ENCODE results near the gene GNG7. TPM values are rescaled to one million over a fixed set of nuclear protein-coding genes. Genes with fewer than 3 reads are reported as not detected.
"Not testable (repeated sequence)": the region's sequence is repeated elsewhere in the genome, so short reads cannot be mapped to it uniquely, and the experiment has no call there.

GNG7 gene
- total RNA-seq, 1 experiment from 2014 or later = 3.2 TPM

DNA sequence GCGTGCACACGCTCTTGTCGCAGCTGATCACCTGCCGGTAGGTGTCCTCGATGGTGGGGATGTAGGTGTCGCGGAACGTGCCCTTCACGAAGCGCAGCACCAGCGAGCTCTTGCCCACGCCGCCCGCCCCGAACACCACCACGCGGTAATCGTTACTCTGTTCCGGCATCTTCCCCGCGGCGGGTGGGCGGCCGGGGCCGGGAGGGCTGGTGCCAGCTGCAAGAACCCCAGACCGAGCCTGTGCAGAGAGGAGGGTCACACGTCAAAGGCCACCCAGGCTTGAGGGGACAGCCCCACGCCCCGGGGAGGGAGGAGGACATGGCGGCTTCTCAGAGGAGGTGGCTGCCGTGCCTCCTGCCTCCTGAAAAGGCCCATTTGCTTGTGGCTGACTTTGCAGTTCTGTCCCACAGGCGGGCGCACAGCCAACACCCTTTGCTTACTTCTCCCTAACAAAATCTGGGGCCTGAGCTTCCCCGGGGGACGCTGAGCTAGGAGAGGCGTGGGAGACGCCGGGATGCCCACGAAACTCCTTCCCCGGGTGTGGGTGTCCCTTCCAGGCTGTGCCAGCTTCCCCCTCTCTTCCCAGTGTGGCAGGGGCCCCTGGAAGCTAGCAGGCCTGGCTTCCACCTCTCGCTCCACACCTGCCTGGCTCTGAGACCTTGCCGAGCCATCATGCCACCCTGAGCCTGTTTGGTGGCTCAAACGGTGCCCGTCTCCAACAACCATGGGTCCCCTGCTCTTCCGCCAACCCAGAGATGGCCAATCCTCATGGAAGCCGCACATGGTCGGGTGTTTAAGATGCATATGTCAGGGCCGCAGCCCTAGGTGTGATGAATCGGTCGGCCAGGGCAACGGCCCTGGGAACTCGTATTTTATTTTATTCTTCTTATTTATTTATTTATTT lies 15.4 kb upstream of the GNG7 start:
- no peak for DNase-seq (ENCODE audit: low read depth, low spot score)
- in situ Hi-C loops (cut with HindIII; ENCODE audit: low pct_unique_long_range_greater_than_20kb, low sequenced_read_pairs) = no loop called here

DNA sequence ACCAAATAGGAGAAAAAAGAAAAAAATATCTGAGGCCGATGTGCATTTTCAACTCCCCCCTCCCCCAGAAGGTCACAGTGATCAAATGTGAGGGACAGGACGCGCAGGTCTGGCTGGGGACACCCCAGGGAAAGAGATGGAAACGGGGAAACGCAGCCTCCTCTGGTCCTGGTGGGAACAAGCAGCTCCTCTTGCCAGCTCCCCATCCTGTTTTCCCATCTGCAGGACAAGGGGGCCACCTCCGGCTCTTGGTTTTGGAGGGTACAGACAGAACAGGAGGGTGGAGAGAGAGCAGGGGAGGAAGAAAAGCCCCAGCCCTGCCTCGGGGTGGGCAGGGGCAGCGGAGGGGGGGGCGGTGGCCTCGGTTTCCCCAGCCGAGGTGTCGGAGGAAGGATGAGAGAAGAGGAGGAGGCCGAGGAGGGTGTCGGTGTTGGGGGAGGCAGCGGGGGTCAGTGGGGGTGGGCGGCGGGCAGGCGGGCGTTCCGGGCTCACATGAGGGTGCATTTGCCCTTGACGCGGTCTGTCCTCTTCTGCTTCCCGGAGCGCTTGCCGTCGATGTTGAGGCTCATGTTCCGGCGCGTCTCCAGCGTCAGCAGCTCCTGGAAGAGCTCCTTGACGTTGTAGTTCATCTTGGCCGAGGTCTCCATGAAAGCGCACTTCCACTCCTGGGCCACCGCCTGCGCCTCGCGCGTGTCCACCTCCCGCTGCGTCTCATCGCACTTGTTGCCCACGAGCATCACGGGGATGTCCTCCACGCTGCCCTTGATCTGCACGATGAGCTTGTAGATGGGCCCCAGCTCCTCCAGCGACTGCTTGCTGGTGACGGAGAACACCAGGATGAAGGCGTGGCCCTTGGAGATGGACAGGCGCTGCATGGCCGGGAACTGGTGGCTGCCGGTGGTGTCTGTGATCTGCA lies 14.5 kb upstream of the GNG7 start:
- in situ Hi-C loops (cut with HindIII; ENCODE audit: low pct_unique_long_range_greater_than_20kb, low sequenced_read_pairs) = no loop called here

DNA sequence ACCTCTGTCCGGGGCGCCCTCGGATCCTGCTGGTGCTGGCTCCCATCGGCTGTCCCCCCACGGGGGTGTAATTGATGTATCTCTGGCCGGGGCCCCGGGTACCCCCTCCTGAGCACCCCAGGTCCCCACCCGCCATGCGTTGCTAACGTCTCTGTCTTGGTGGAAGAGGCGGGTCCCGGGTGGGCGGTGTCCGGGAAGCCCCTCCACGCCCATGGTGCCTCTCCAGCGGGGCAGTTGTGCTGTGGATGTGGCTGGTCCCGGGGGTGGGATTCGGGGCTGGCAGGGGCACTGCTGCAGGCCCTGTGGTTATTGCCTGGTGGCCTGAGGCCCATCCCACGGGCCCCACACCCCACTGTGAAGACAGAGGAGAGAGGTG lies 13.8 kb upstream of the GNG7 start:
- no peak for DNase-seq (ENCODE audit: low read depth, low spot score)
- in situ Hi-C loops (cut with HindIII; ENCODE audit: low pct_unique_long_range_greater_than_20kb, low sequenced_read_pairs) = no loop called here

More for the DNA sequence above, 14.5 kb upstream of the GNG7 start:
- DNase-seq (ENCODE audit: low read depth, low spot score) = no peak

DNA sequence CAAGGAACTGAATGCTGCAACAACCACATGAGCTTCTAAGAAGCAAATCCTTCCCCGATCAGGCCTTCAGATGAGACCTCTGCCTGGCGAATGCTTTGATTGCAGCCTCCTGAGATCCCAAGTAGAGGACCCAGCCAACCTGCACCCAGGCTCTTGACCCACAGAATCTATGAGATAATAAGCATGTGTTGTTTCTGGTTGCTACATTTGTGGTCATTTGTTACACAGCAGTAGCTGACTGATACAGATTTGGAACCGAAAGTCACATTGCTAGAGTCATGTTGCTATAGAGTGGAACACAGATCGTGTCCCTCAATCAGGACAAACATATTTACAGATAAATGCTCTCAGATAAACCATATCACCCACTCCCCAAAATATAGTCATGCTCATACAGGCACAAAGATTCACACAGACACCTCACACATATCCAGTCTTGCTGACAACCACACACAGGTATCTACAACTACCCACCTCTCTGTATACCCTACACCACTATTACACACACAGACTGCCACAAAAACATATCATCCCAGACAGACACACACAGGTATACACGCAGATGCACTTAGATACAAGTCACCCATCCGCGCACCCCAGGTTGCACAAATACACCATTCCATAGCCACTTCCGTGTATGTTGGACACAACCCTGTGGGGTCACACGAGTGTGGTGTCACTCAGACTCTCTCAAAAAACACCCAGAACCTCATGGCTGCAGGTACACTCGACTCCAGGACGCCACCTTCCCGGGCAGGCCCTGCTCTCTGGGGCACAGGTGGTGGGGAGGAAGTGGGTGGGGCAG lies 13.2 kb upstream of the GNG7 start:
- in situ Hi-C loops (cut with HindIII; ENCODE audit: low pct_unique_long_range_greater_than_20kb, low sequenced_read_pairs) = no loop called here
- DNase-seq (ENCODE audit: low read depth, low spot score) = no peak

DNA sequence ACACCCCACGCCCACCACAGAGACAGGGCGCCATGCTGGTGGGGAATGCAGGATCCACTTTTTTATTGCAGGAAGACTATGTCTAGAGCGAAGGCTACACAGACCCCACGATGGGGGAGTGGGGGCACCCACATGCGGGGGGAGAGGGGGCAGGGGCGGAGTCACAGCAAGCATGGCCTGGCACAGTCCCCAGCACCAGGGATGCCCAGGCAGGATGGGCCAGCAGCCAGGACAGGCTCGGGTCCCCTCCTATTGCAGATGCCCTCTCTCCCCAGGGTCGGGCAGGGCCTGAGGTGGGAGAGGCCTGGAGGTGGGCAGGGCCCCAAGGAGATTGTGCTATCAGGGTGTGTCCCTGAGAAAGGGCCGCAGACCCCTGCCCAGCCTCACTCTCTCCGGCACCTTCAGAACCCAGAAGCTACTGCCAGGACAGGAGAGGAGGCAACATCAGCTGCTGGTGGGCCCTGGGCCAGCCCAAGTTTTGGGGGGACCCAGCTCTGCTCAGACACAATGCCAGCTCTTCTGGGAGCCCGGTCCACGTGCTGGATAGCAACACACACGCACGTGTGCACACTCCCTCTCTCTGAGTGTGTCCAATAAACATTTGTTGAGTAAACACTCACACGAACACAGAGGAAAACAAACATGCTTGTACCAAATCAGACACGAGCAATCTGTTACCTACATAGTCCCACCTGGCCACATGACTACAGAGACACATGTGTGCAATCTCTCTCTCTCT lies 12.2 kb upstream of the GNG7 start:
- in situ Hi-C loops (cut with HindIII; ENCODE audit: low pct_unique_long_range_greater_than_20kb, low sequenced_read_pairs) = no loop called here
- DNase-seq (ENCODE audit: low read depth, low spot score) = no peak

DNA sequence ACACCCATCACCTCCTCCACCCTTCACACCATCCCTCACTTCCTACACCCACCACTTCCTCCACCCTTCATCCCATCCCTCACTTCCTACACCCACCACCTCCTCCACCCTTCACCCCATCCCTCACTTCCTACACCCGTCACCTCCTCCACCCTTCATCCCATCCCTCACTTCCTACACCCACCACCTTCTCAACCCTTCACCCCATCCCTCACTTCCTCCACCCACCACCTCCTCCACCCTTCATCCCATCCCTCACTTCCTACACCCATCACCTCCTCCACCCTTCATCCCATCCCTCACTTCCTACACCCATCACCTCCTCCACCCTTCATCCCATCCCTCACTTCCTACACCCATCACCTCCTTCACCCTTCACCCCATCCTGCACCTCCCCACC lies 11.6 kb upstream of the GNG7 start:
- DNase-seq (ENCODE audit: low read depth, low spot score); in situ Hi-C loops (cut with HindIII; ENCODE audit: low pct_unique_long_range_greater_than_20kb, low sequenced_read_pairs): not testable (repeated sequence)

DNA sequence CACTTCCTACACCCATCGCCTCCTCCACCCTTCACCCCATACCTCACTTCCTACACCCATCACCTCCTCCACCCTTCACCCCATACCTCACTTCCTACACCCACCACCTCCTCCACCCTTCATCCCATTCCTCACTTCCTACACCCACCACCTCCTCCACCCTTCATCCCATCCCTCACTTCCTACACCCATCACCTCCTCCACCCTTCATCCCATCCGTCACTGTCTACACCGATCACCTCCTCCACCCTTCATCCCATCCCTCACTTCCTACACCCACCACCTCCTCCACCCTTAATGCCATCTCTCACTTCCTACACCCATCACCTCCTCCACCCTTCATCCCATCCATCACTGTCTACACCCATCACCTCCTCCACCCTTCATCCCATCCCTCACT lies 10.7 kb upstream of the GNG7 start:
- in situ Hi-C loops (cut with HindIII; ENCODE audit: low pct_unique_long_range_greater_than_20kb, low sequenced_read_pairs); DNase-seq (ENCODE audit: low read depth, low spot score): not testable (repeated sequence)

DNA sequence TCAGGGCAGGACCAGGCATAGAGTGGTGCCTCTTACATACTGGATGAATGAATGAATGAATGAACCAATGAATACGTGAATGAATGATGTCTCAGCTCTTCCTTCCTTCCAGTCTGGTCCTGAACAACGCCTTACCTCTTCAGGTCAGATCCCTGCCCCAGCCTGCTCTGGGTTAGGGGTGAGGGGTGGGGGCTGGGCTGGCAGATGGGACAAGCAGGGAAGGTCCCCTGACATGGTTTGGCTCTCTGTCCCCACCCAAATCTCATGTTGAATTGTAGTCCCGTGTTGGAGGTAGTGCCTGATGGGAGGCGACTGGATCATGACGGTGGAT lies 9.3 kb upstream of the GNG7 start:
- DNase-seq (ENCODE audit: low read depth, low spot score) = no peak
- in situ Hi-C loops (cut with HindIII; ENCODE audit: low pct_unique_long_range_greater_than_20kb, low sequenced_read_pairs) = no loop called here

DNA sequence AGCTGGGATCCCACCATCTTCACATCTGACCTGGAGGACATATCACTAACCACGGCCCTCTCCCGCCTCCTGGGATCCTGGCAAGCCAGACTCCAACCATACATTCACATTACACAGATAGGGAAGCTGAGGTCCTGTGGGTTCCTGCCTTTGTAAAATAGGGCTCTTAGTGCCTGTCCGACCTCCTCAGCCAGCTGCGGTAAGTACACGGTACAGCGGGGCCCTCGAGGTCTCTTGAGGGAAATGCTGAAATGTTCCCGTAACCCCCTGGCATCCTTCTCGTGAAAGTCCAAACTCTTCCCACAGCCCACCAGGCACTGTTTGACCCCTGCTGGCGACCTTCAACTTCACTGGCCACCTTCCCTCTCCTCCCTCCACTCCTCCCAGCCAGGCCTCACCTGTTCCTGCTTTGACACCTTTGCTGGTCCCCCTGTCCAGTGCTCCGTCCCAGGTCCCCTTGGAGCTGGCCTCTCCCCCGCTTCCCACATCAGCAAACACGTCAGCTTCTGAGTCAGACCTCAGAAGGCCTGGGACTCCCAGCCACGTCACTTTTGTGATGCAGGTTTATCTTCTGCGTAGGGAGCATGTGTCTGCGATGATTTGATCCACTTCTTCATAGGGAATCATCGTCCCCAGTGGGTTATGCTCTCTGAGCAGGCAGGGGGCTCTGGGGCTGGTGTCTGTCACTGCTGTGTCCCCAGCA lies 8.8 kb upstream of the GNG7 start:
- in situ Hi-C loops (cut with HindIII; ENCODE audit: low pct_unique_long_range_greater_than_20kb, low sequenced_read_pairs) = no loop called here
- DNase-seq (ENCODE audit: low read depth, low spot score) = no peak

DNA sequence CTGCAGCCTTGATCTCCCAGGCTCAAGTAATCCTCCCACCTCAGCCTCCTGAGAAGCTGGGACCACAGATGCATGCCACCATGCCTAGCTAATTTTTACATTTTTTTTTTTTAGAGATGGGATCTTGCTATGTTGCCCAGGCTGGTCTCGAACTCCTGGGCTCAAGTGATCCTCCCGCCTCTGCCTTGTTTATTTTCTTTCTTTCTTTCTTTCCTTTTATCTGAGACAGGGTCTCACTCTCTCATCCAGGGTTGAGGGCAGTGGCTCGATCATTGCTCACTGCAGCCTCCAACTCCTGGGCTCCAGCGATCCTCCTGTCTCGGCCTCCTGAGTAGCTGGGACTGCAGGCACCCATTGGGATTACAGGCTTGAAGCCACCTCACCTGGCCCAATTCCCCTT lies 3.8 kb upstream of the GNG7 start:
- in situ Hi-C loops (cut with HindIII; ENCODE audit: low pct_unique_long_range_greater_than_20kb, low sequenced_read_pairs) = no loop called here
- DNase-seq (ENCODE audit: low read depth, low spot score) = no peak

DNA sequence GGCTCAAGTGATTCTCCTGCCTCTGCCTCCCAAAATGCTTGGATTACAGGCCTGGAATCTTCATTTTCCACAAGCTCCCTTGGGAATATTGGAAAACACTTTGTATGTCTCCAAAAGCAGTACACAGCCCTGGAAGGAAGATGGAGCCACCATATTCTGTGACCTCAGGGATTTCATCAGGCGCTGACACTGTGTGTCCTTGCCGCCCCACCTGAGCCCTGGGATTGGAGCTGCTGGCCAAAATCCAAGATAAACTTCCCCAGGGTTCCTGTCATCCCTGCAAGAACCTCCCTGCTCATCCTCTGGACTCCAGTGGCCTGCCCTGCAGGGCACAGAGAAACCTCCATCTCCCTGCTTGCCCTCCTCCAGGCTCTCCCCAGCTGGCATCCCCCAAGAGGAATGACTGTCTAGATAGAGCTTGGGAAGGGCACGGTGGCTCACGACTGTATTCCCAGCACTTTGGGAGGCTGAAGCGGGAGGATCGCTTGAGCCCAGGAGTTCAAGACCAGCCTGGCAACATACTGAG lies 1.3 kb upstream of the GNG7 start:
- in situ Hi-C loops (cut with HindIII; ENCODE audit: low pct_unique_long_range_greater_than_20kb, low sequenced_read_pairs) = no loop called here

DNA sequence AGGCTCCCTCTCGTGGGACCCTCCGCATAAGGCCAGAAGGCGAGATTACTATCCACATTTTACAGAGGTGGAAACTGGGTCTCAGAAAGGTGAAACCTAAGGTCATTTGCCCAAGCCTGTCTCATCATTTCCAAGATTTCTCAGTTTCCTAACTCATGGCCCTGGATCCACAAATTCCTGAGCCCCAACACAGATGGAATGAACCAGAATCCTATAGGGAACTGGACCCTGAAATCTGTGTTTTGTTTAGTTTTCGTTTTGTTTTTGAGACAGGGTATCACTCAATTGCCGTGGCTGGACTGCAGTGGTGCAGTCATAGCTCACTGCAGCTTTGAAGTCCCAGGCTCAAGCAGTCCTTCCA lies 563 bp upstream of the GNG7 start:
- in situ Hi-C loops (cut with HindIII; ENCODE audit: low pct_unique_long_range_greater_than_20kb, low sequenced_read_pairs) = no loop called here
- DNase-seq (ENCODE audit: low read depth, low spot score) = no peak

More for the DNA sequence above, 1.3 kb upstream of the GNG7 start:
- no peak for DNase-seq (ENCODE audit: low read depth, low spot score)

DNA sequence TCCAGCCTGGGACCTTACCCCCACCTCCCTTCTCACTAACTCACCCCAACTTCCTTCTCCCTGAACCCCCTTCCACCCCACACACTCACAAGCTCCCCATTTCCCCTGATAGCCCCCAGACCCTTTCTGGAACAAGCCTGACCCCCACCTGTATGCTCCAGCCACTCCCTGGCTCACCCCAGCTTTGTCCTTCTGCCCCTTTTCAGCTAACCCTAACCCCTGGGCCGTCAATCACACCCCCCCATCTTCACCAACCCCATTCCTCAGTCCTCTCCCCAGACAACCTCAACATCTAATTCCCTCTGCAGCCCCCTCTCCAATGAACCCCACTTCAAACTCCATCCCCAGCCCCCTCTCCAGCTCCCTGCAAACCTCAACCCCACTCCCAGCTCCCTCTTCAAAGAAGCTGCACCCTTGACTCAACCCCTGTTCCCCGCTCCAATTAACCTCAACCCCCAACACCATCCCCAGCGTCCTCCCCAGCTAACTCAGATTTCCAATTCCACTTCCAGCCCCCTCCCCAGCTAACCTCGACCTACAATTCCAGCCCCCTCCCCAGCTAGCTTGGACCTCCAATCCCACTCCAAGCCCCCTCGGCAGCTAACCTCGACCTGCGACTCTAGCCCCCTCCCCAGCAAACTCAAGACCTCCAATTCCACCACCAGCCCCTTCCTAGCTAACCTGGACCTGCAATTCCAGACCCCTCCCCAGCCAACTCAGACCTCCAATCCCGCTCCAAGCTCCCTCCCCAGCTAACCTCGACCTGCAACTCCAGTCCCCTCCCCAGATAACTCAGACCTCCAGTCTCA lies 929 bp downstream of the GNG7 start:
- in situ Hi-C loops (cut with HindIII; ENCODE audit: low pct_unique_long_range_greater_than_20kb, low sequenced_read_pairs) = no loop called here

DNA sequence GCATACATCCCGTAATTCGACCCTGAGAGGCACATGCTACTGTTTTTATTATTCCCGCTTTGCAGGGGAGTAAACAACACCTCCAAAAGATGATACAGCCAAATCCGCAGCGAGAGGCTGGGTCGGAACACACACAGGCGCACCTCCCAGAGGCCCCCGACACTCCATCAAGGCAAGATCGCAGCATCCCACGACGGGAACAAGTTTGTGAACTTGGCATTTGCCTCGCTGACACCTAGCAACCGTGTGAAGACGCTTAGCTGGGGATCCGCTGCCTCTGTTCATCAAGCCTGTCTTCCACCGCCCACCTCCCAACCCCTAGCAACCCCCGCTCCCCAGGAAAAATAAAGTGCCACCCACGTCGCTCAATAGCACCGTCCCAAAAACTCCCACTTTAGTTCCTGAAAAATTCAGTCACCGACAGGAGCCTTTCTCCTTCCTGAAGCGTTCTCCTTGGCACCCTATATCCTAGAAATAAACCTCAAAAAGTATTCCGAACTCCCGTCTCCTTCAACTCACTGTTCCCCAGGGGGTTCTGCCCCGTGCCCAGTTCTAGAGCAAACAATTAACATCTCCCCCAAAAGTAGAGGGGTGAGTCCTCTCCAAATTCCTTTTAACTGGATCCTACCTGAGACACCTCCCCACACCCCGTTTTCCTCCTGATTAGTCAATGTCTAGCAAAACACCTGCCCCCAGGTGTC lies 1.7 kb downstream of the GNG7 start:
- in situ Hi-C loops (cut with HindIII; ENCODE audit: low pct_unique_long_range_greater_than_20kb, low sequenced_read_pairs) = no loop called here

More for the DNA sequence above, 929 bp downstream of the GNG7 start:
- no peak for DNase-seq (ENCODE audit: low read depth, low spot score)

DNA sequence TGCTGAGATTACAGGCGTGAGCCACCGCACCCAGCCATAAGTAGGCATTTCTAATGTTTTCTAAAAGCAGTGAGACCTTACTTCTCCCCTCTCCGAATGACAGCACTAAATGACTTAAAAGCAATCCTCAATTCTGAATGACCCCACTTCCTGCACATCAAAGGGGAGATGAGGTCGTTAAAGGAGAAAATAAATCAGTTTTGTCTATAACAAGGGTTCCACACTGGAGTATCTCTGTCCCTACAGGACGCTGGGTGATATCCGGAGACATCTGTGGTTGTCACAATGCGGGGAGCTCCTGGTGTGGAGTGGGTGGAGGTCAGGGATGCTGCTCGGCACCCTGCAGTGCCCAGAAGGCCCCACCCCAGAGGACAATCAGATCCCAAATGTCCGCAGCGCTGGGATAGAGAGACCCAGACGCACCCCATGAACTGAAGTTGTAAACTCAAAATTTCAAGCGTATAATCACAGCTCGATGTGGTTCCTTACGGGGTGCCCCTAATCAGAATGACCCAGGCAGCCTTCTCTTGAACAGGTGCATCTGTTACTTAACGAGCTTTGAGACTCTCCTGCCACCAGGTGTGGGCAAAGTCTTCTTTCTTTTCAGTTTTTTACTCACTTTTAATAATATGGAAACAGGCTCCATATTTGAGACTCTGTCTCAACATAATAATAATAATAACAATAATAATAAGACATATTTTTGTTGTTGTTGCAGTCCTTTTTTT lies 2.9 kb downstream of the GNG7 start:
- in situ Hi-C loops (cut with HindIII; ENCODE audit: low pct_unique_long_range_greater_than_20kb, low sequenced_read_pairs) = no loop called here
- no peak for DNase-seq (ENCODE audit: low read depth, low spot score)

More for the DNA sequence above, 1.7 kb downstream of the GNG7 start:
- no peak for DNase-seq (ENCODE audit: low read depth, low spot score)

Data from SK-MEL-5 (cell line).